ENCODE data around the gene ZNF629.

GRCh38 chr16:30834130-30834740 is 47.2 kb upstream of the ZNF629 start:
- no peak for TF ChIP-seq TAF1 (IDR thresholded peaks at IDR 0.05; ENCODE audit: borderline replicate concordance, low read depth, low read length)
- TF ChIP-seq POLR2A (IDR thresholded peaks at IDR 0.05; ENCODE audit: low read depth, low read length) = no peak
